ENCODE data around the gene TRIM52. TPM values are rescaled to one million over a fixed set of nuclear protein-coding genes. Genes with fewer than 3 reads are reported as not detected.
"Not testable (repeated sequence)": the region's sequence is repeated elsewhere in the genome, so short reads cannot be mapped to it uniquely, and the experiment has no call there.

Gene TRIM52
- total RNA-seq = 16.3 TPM
- long read RNA-seq, full-length matches to known transcripts = 16 of 26 reads
- long read RNA-seq, partial matches to known transcripts = 0 of 26 reads
- long read RNA-seq, other reads (novel, unspliced or antisense) = 10 of 26 reads

DNA sequence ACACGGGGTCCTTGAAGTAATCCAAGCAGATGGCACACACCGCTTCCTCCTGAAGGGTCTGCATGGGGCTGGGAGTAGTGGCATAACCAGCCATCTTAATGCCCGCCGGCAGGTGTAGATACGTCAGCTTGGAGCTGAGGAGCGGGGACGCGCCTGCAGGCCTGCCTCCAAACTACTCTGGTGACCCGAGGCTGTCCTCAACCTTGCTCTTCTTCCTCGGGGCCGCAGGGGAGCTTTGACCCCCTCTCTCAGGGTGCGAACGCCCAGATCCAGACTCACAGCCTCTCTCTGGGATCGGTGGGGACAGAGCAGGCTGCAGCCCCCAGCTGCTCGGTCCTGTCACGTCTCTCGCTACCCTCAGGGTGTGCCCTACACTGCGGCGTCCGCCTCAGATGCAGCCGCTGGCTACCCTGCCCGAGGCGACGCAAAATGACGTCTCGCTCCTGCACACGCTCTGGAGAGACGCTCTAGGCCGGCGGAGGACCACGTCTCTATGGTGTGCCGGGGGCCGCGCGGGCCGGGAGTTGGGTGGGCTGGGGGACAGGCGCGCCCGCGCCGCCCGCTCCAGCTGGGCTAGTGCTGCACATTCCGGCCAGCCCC, at the start of gene TRIM52:
Gene TRIM52, minus strand, starts transcription at position 424 of the 600 bp plus-strand sequence. Its CDS starts 330 bp downstream, at position 94.
- peak within 1 kb of the TSS; percentile 93 for H3K4me3 ChIP-seq

DNA sequence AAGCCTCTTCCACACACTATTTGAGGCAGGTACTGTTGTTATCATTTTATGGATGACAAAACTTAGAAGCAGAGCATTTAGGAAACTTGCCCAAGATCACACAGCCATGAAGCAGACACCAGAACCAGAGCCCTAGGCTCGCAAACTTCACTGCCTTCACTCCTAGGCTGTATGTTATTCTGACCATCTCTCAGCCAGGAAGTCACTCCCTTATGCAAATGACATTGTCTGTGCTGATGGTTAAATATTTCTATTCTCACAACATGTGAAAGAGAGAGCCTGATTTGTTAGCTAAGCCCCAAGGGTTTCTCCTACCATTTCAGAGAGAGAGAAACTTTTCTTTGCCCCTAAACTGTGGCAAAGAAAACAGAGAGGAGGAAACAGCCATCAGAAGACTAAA, 26.4 kb upstream of the TRIM52 start:
- H3K27me3 ChIP-seq; DNase-seq; H3K27ac ChIP-seq; H3K9me3 ChIP-seq; intact Hi-C loops (cut with DNase I); H3K4me1 ChIP-seq; H3K4me3 ChIP-seq; H3K36me3 ChIP-seq; ATAC-seq: not testable (repeated sequence)

More for the DNA sequence above, at the start of gene TRIM52:
- Histone ChIP-seq H3K4me1 (peaks cover 45% of the 10 kb centered on the region), H3K27me3 (no peaks in the 10 kb centered on the region), H3K36me3 (peaks cover 7% of the 10 kb centered on the region), H3K9me3 (no peaks in the 10 kb centered on the region), H3K27ac (peak within 1 kb of the TSS; percentile 100)
- peak; percentile 96 for DNase-seq
- intact Hi-C loops (cut with DNase I) = no loop called here
- TF ChIP-seq, protein P1, sequence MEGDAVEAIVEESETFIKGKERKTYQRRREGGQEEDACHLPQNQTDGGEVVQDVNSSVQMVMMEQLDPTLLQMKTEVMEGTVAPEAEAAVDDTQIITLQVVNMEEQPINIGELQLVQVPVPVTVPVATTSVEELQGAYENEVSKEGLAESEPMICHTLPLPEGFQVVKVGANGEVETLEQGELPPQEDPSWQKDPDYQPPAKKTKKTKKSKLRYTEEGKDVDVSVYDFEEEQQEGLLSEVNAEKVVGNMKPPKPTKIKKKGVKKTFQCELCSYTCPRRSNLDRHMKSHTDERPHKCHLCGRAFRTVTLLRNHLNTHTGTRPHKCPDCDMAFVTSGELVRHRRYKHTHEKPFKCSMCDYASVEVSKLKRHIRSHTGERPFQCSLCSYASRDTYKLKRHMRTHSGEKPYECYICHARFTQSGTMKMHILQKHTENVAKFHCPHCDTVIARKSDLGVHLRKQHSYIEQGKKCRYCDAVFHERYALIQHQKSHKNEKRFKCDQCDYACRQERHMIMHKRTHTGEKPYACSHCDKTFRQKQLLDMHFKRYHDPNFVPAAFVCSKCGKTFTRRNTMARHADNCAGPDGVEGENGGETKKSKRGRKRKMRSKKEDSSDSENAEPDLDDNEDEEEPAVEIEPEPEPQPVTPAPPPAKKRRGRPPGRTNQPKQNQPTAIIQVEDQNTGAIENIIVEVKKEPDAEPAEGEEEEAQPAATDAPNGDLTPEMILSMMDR (IDR thresholded peaks at IDR 0.05) = no peak
- peak; percentile 95 for ATAC-seq

DNA sequence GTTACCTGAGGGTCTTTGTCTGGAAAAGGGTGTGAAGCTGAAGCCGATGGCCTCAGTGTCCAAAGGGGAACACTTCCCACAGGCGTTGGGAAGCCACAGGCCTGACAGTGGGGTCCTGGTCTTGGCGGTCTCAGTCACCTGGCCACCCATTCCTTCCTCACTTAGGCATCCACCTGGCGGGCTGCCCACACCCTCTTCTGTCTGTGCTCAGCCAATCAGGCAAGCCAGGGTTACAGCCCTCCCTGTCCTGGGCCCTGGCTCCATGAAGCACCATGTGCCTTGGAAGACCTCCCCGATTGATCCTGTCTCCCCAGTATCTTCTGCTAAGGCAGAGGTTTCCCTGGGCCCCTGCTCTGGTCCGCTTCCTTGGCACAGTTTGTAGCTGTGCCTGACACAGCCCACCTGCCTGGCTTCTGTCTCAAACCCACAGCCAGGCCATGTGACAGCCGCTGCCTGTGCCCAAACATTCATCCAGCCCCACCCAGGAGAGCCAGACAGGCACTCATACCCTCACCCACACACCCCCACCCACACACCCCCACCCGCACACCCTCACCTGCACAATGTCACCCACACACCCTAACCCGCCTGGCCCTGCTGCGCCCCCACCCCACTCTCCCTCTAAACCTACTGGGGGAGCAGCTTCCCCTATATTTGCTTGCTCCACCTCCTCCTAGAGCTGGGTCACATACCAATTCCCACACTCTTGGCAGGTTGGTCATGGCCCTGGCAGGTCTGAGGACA, 25.2 kb upstream of the TRIM52 start:
- DNase-seq; H3K27me3 ChIP-seq; H3K4me1 ChIP-seq; H3K9me3 ChIP-seq; H3K36me3 ChIP-seq; H3K4me3 ChIP-seq; intact Hi-C loops (cut with DNase I); ATAC-seq; H3K27ac ChIP-seq: not testable (repeated sequence)

DNA sequence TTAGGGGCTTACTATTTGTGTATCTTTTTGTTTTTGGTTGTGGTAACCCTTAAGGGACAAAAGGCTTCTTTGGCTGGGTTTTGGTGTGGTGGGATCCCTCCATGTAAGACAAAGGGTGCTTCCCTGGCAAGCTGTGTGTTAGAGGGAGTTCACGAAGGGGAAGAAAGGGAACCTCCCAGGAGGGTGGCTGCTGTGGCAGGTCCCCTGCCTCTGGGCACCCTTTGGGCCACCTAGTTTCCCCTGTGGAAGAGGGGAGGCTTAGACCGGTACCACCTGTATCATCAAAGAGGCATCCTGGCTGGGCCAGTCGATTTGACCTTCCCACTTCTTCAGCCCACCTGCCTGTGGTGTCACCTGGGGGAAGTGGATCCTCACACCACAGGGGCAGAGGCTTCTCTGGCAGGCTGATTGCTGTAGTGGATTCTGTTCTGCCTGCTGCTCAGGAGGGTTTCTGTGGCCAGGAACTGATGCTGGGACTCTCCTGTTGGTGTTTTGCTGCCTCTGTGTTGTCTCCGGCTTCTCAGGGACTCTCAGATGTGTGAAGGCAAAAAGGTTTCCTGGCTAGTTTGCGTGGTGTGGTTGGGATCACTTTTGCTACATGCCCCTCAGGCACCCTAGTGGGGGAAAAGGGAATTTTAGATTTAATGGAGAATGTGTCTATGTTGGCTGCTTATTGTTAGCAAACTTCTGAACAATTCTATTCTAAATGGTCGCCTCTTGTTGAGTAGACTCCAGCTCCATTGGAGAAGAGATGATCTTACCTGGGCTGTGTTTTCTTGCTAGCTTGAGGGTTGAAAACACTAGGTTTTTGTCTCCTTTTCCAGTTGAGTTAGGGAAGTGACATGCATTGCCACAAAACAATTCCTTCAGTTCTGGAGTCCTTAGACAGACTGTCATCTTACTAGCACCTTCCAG, 23.2 kb upstream of the TRIM52 start:
- DNase-seq; H3K4me3 ChIP-seq; H3K27ac ChIP-seq; H3K27me3 ChIP-seq; ATAC-seq; H3K36me3 ChIP-seq; H3K4me1 ChIP-seq; H3K9me3 ChIP-seq; intact Hi-C loops (cut with DNase I): not testable (repeated sequence)
- TF ChIP-seq, protein P1 (IDR thresholded peaks at IDR 0.05) = peak; percentile 14

DNA sequence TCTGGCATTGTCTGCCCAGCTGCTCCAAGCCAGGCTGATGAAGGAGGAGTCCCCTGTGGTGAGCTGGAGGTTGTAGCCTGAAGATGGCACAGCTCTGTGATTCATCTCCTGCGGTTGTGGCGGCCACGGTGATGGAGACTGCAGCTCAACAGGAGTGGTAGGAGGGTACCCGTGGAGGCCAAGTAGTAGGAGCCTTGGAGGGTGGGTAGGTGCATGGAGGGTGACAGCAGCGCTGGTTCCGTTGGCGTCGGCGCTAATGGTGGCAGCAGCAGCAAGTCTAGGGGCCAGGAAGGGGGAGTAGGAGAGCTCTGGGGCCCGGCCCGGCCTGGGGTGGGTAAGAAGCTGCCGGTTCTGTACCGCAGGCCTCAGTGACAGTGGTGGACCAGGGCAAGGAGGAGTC, 22.4 kb upstream of the TRIM52 start:
- Histone ChIP-seq H3K9me3 (no peaks in the 10 kb centered on the region), H3K4me1 (no peaks in the 10 kb centered on the region), H3K27ac (no peak overlapping the region), H3K36me3 (no peaks in the 10 kb centered on the region), H3K4me3 (no peak overlapping the region), H3K27me3 (no peaks in the 10 kb centered on the region)
- ATAC-seq = no peak
- intact Hi-C loops (cut with DNase I) = no loop called here
- DNase-seq = no peak
- TF ChIP-seq, protein P1 (IDR thresholded peaks at IDR 0.05) = no peak

DNA sequence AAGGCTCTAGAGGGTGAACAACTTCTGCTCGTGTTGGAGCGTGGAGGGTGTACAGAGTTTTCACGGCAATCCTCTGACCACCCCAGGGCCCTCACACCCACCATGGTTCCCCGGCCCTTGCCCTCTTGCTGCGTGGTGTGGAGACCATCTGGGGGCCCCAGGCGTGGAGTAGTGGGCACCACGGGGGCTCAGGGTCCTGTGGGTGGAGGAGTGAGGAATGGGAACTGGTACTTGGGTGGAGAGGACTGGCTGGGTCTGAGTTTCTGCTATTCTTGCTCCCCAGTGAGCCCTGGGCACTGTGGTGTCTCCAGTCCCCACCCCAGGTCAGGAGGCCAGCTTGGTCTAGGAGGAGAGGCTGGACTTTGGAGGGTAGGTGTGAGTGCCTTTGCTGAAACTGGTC, 21.9 kb upstream of the TRIM52 start:
- no peak for ATAC-seq
- Histone ChIP-seq H3K27me3 (no peaks in the 10 kb centered on the region), H3K9me3 (no peaks in the 10 kb centered on the region), H3K4me1 (no peaks in the 10 kb centered on the region), H3K36me3 (no peaks in the 10 kb centered on the region), H3K27ac (no peak overlapping the region), H3K4me3 (no peak overlapping the region)
- DNase-seq = no peak
- TF ChIP-seq, protein P1 (IDR thresholded peaks at IDR 0.05) = no peak
- intact Hi-C loops (cut with DNase I) = no loop called here

DNA sequence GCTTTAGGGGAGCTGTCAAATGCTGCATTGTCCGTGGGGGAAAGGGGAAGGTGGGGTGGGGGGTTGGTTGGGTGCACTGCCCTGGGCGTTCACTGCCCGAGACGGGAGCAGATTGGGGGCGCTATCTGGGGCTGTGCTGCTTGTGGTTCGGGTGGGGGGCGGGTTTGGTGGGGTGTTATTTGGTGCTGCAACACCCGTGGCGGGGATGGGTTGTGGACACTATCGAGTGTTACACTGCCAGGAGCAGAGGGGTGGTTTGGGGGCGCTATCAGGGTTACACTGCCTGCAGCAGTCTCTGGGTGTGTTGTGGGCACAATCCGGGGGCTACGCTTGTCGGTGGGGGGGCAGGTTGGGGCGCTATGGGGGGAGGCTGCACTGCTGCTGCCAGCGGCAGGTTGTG, 21.5 kb upstream of the TRIM52 start:
- peak; percentile 23 for ATAC-seq
- H3K4me1 ChIP-seq; H3K36me3 ChIP-seq; H3K4me3 ChIP-seq; H3K27ac ChIP-seq; H3K9me3 ChIP-seq; H3K27me3 ChIP-seq; intact Hi-C loops (cut with DNase I); DNase-seq: not testable (repeated sequence)

Measured in upper lobe of right lung (tissue), 1 donor.